CD14-positive monocyte (primary cell): ENCODE results near the gene PLA2G3. TPM values are rescaled to one million over a fixed set of nuclear protein-coding genes. Genes with fewer than 3 reads are reported as not detected.

ENCODE experiments used
- DNase-seq, 3 donors: peaks; one replicate each; pipeline ENCODE4 v3.0.0-alpha.2; 2011 to 2022
- H2AFZ ChIP-seq: 2 replicates; pipeline ENCODE4 v1.6.0; 2012; ENCODE audit warnings: mild to moderate bottlenecking, low read depth, low read length, inconsistent platforms; ENCODE audit not compliant: insufficient read depth, poor library complexity, severe bottlenecking
- H3K27ac ChIP-seq, 2 donors: 1 replicate in 1 of 2; 2 replicates in 1 of 2; pipeline ENCODE4 v1.5.1; 2012 to 2013; ENCODE audit warnings: low read length in 2 of 2, control low read depth in 1 of 2, inconsistent platforms in 1 of 2, low read depth in 1 of 2, mild to moderate bottlenecking in 1 of 2
- H3K27me3 ChIP-seq, 2 donors: one replicate each; pipeline versions ENCODE4 v1.6.0 to v1.6.1; 2011 to 2013; ENCODE audit warnings: low read length in 2 of 2; ENCODE audit not compliant: control insufficient read depth in 2 of 2, insufficient read depth in 2 of 2
- H3K36me3 ChIP-seq, 2 donors: replicated peaks in 1 of 2; 1 replicate in 1 of 2; 2 replicates in 1 of 2; pipeline versions ENCODE4 v1.5.1 to v1.6.1; 2012 to 2013; ENCODE audit warnings: low read length in 2 of 2, control low read depth in 1 of 2, inconsistent platforms in 1 of 2, mild to moderate bottlenecking in 1 of 2; ENCODE audit not compliant: insufficient read depth in 2 of 2, control insufficient read depth in 1 of 2
- H3K4me1 ChIP-seq, 2 donors: 1 replicate in 1 of 2; 2 replicates in 1 of 2; pipeline versions ENCODE4 v1.5.1 to v1.6.1; 2012 to 2013; ENCODE audit warnings: low read length in 2 of 2, control low read depth in 1 of 2, inconsistent platforms in 1 of 2, mild to moderate bottlenecking in 1 of 2, moderate library complexity in 1 of 2; ENCODE audit not compliant: insufficient read depth in 2 of 2, control insufficient read depth in 1 of 2
- H3K4me2 ChIP-seq: replicated peaks from 2 replicates; pipeline ENCODE3; 2012; ENCODE audit warnings: low read length, moderate library complexity, mild to moderate bottlenecking; ENCODE audit not compliant: poor library complexity, severe bottlenecking; ENCODE audit errors: extremely low read depth
- H3K4me3 ChIP-seq, 3 experiments: fragments of 200-600 bp in 1 of 3; sonication (generic) in 1 of 3; replicated peaks in 1 of 3; 1 replicate in 2 of 3; 2 replicates in 1 of 3; pipeline ENCODE4 v1.5.1; 2011 to 2013; ENCODE audit warnings: low read length in 3 of 3, mild to moderate bottlenecking in 3 of 3, control low read depth in 2 of 3, low read depth in 2 of 3, inconsistent platforms in 1 of 3, moderate library complexity in 1 of 3
- H3K79me2 ChIP-seq: 2 replicates; pipeline ENCODE4 v1.6.0; 2012; ENCODE audit warnings: mild to moderate bottlenecking, control low read depth, inconsistent platforms, low read length, moderate library complexity; ENCODE audit not compliant: insufficient read depth
- H3K9ac ChIP-seq: 2 replicates; pipeline ENCODE4 v1.6.0; 2017; ENCODE audit warnings: low read length, mild to moderate bottlenecking; ENCODE audit not compliant: insufficient read depth, poor library complexity, severe bottlenecking
- H3K9me3 ChIP-seq, 2 donors: replicated peaks in 1 of 2; 1 replicate in 1 of 2; 2 replicates in 1 of 2; pipeline versions ENCODE4 v1.5.1 to v1.6.1; 2012 to 2013; ENCODE audit warnings: low read length in 2 of 2, control low read depth in 1 of 2; ENCODE audit not compliant: control insufficient read depth in 1 of 2, insufficient read depth in 1 of 2
- H4K20me1 ChIP-seq: 2 replicates; pipeline ENCODE4 v1.6.0; 2012; ENCODE audit warnings: mild to moderate bottlenecking, low read length, control low read depth, moderate library complexity; ENCODE audit not compliant: insufficient read depth
- H3K27ac Mint-ChIP-seq, 7 donors: one replicate each; pipeline ENCODE4 v1.8.0; 2020; ENCODE audit warnings: mild to moderate bottlenecking in 7 of 7, mixed read lengths in 7 of 7, moderate library complexity in 6 of 7, inconsistent platforms in 2 of 7
- H3K27me3 Mint-ChIP-seq, 3 donors: one replicate each; pipeline ENCODE4 v1.8.0; 2021 to 2022; ENCODE audit warnings: low read depth in 3 of 3, mild to moderate bottlenecking in 3 of 3, mixed read lengths in 3 of 3, moderate library complexity in 3 of 3, inconsistent platforms in 1 of 3
- H3K36me3 Mint-ChIP-seq, 2 donors: one replicate each; pipeline ENCODE4 v1.8.0; 2020; ENCODE audit warnings: mixed read lengths in 2 of 2, inconsistent platforms in 1 of 2, mild to moderate bottlenecking in 1 of 2
- H3K4me1 Mint-ChIP-seq: one replicate; pipeline ENCODE4 v1.8.0; 2020; ENCODE audit warnings: mild to moderate bottlenecking, mixed read lengths
- H3K4me3 Mint-ChIP-seq, 2 donors: one replicate each; pipeline ENCODE4 v1.8.0; 2020; ENCODE audit warnings: mild to moderate bottlenecking in 2 of 2, mixed read lengths in 2 of 2, moderate library complexity in 1 of 2
- H3K9me3 Mint-ChIP-seq, 7 donors: one replicate each; pipeline ENCODE4 v1.8.0; 2020 to 2022; ENCODE audit warnings: mixed read lengths in 7 of 7, mild to moderate bottlenecking in 6 of 7, moderate library complexity in 6 of 7, inconsistent platforms in 2 of 7
- WGBS: methylation state at CpG from one replicate; pipeline ENCODE4 v1.1.5; 2013; ENCODE audit warnings: missing lambda C conversion rate; ENCODE audit not compliant: insufficient coverage; 5-methylcytosine and 5-hydroxymethylcytosine counted together
- intact Hi-C, 2 donors: fragments of 100-400 bp; cut with micrococcal nuclease; formaldehyde crosslinking; loops; one replicate each; pipeline versions ENCODE4 v1.15.0 to v1.15.1; 2023
- polyA plus RNA-seq, 3 donors: library from polyadenylated mRNA; depleted of rRNA in 1 of 3; unstranded in 2 of 3; stranded (reverse) in 1 of 3; fragments of 300-500 nt in 2 of 3; fragments of >200 nt in 1 of 3; fragmentation: Illumina TruSeq in 2 of 3; gene quantifications; 1 replicate in 2 of 3; 2 replicates in 1 of 3; pipeline ENCODE4 v1.2.3, GENCODE V29; 2012 to 2021
- TF ChIP-seq, protein P1 (sequence below): fragments of 200-600 bp; IDR thresholded peaks from one replicate; pipeline ENCODE4 v1.8.0; 2022; ENCODE audit warnings: antibody characterized with exemption, mild to moderate bottlenecking

PLA2G3 gene
- polyA plus RNA-seq, 3 donors = not detected

DNA sequence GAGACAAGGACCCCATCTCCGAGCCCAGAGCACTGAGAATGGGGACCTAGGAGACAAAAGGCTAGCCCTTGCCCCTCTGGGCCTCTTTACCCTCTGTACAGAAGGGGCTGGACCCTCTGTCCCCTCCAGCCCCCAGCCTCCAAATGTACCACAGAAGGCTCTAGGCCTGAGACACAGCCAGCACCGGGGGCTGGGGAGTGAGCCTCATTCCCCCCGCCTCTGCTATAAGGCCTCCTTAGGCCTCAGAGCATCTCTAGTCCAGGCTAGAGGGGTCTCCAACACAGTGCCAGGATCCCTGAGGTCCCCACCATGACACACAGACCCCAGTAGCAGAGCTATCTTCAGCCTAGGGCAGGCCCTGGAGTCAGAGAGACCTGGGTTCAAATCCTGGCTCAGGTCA, 54.4 kb downstream of the PLA2G3 start:
- Mint-ChIP-seq H3K27ac (peak overlapping the region in 3 of 7 donors; percentile 80 to 88 (median 80)), H3K4me1 (peaks cover 39% of the 10 kb centered on the region), H3K27me3 (peaks cover 0 to 2% (median 2%) of the 10 kb centered on the region in 3 donors), H3K36me3 (peaks cover 4 to 17% of the 10 kb centered on the region in 2 donors), H3K9me3 (peaks cover 0 to 1% (median 0%) of the 10 kb centered on the region in 7 donors), H3K4me3 (peak overlapping the region in 1 of 2 donors; percentile 78)
- 100% methylated on average over 1 of the region's 3 CpGs for WGBS
- peaks cover 3 to 14% of the 10 kb centered on the region in 2 donors for H3K36me3 ChIP-seq
- peak overlapping the region; percentile 76 to 91 for H3K27ac ChIP-seq
- H3K4me1 ChIP-seq = peaks cover 34 to 48% of the 10 kb centered on the region in 2 donors
- H2AFZ ChIP-seq = peak overlapping the region; percentile 95
- H3K9me3 ChIP-seq = no peaks in the 10 kb centered on the region
- no peaks in the 10 kb centered on the region for H3K27me3 ChIP-seq
- no peak for DNase-seq
- intact Hi-C loops = loop anchor here in 1 of 2 donors (5.0 kb wide), 2 partner anchors 139 to 186 kb away; no protein-coding TSS in a partner anchor
- no peak overlapping the region for H3K9ac ChIP-seq
- no peaks in the 10 kb centered on the region for H4K20me1 ChIP-seq
- H3K4me2 ChIP-seq = peak overlapping the region; percentile 80
- H3K79me2 ChIP-seq = peaks cover 9% of the 10 kb centered on the region
- TF ChIP-seq, protein P1, sequence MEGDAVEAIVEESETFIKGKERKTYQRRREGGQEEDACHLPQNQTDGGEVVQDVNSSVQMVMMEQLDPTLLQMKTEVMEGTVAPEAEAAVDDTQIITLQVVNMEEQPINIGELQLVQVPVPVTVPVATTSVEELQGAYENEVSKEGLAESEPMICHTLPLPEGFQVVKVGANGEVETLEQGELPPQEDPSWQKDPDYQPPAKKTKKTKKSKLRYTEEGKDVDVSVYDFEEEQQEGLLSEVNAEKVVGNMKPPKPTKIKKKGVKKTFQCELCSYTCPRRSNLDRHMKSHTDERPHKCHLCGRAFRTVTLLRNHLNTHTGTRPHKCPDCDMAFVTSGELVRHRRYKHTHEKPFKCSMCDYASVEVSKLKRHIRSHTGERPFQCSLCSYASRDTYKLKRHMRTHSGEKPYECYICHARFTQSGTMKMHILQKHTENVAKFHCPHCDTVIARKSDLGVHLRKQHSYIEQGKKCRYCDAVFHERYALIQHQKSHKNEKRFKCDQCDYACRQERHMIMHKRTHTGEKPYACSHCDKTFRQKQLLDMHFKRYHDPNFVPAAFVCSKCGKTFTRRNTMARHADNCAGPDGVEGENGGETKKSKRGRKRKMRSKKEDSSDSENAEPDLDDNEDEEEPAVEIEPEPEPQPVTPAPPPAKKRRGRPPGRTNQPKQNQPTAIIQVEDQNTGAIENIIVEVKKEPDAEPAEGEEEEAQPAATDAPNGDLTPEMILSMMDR = no peak
- H3K4me3 ChIP-seq = peak overlapping the region in 2 of 3 experiments; percentile 93

DNA sequence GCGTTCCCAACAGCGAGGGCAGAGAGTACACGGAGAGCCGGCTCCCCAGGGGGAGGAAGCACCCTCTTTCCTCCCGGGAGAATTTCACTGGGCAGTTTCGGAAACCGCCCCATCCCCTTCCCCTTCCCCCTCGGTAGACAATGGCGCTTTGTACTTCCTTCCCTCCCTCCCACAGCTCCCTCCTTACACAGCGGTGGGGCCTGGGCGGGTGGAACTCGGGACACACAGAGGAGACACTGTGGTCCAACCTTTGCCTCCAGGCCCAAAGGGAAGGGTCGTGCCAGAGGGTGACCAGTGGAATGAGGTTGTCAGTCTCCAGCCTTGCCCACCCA, 54.8 kb downstream of the PLA2G3 start:
- Mint-ChIP-seq H3K9me3 (peaks cover 0 to 1% (median 0%) of the 10 kb centered on the region in 7 donors), H3K27me3 (peaks cover 2 to 3% (median 2%) of the 10 kb centered on the region in 3 donors), H3K4me1 (peaks cover 44% of the 10 kb centered on the region), H3K36me3 (peaks cover 4 to 13% of the 10 kb centered on the region in 2 donors), H3K27ac (peak overlapping the region; percentile 80 to 94 (median 85)), H3K4me3 (peak overlapping the region; percentile 78 to 87)
- Histone ChIP-seq H3K9me3 (no peaks in the 10 kb centered on the region), H3K4me2 (peak overlapping the region; percentile 80), H3K27me3 (no peaks in the 10 kb centered on the region), H3K36me3 (peaks cover 0 to 11% of the 10 kb centered on the region in 2 donors), H3K79me2 (peaks cover 9% of the 10 kb centered on the region), H4K20me1 (no peaks in the 10 kb centered on the region), H2AFZ (peak overlapping the region; percentile 95), H3K27ac (peak overlapping the region; percentile 76 to 91), H3K9ac (peak overlapping the region; percentile 85), H3K4me3 (peak overlapping the region; percentile 93), H3K4me1 (peaks cover 39 to 52% of the 10 kb centered on the region in 2 donors)
- TF ChIP-seq, protein P1 = peak; percentile 63
- intact Hi-C loops = loop anchor here in 1 of 2 donors (5.0 kb wide), 2 partner anchors 138 to 187 kb away; no protein-coding TSS in a partner anchor
- 3% methylated on average over 9 of the region's 13 CpGs for WGBS
- DNase-seq = no peak
